ENCODE measurements around the gene ARRB1.

DNA sequence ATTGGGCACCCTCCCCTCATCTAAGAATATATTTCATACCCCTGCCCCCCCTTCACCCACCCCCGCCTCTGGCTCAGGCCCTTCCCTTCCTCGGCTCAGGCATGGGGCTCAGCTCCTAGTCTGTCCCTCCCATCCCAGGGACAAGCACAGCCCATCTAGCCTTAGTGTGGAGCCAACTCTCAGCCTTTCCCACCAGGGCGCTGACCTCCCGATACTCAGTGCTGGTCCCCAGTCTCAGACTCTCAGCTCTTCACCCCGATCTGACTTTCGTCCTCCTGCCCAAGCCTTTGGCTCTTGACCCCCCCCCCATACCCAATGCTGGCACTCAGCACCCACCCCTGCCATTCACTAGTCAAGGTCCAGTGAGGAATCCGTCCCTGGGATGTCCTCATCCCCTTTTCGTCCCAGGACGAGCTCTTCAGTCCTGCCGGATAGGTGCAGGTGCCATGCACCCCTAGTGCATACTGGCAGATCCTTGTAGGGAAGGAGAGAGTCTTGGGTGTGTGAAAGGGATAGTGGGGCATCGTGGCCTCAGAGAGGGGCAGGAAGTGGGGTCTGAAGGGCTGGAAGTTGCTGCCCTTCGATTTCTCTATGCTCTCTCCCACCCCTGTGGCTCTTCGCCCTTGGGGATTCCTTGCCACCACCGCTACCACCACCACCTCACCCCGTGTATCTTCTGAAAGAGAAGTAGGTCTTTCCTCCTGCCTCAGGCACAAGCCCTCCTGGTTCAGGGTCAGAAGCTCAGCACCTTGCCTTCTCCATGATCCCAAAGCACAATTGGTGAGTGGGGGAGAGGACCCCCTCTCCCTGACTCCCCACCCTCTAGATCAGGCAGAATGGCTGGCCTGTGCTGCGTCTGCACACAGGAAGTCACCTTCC is 108.5 kb downstream of the ARRB1 start:
- no peak for TF ChIP-seq RCOR1 (IDR thresholded peaks at IDR 0.05; ENCODE audit: low read length)
- TF ChIP-seq SMC3 (IDR thresholded peaks at IDR 0.05; ENCODE audit: low read depth, low read length): no peak
- TF ChIP-seq POLR2AphosphoS5 (IDR thresholded peaks at IDR 0.05; ENCODE audit: low read depth, low read length): no peak
- TF ChIP-seq, protein P1, sequence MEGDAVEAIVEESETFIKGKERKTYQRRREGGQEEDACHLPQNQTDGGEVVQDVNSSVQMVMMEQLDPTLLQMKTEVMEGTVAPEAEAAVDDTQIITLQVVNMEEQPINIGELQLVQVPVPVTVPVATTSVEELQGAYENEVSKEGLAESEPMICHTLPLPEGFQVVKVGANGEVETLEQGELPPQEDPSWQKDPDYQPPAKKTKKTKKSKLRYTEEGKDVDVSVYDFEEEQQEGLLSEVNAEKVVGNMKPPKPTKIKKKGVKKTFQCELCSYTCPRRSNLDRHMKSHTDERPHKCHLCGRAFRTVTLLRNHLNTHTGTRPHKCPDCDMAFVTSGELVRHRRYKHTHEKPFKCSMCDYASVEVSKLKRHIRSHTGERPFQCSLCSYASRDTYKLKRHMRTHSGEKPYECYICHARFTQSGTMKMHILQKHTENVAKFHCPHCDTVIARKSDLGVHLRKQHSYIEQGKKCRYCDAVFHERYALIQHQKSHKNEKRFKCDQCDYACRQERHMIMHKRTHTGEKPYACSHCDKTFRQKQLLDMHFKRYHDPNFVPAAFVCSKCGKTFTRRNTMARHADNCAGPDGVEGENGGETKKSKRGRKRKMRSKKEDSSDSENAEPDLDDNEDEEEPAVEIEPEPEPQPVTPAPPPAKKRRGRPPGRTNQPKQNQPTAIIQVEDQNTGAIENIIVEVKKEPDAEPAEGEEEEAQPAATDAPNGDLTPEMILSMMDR (IDR thresholded peaks at IDR 0.05): no peak
- TF ChIP-seq TAF1 (IDR thresholded peaks at IDR 0.05; ENCODE audit: borderline replicate concordance, low read depth, low read length): no peak
- TF ChIP-seq GABPA (IDR thresholded peaks at IDR 0.05; ENCODE audit: low read depth): no peak
- no peak for TF ChIP-seq FOXM1 (IDR thresholded peaks at IDR 0.05; ENCODE audit: low read depth)
- TF ChIP-seq FOXJ3 (CRISPR knock-in tag; IDR thresholded peaks at IDR 0.05): no peak

Data from SK-N-SH (cell line).